C1 segment of cervical spinal cord (tissue), 14 donors: ENCODE results near the gene PDHX.
A peak's percentile ranks its signal among the peaks of the same experiment; 100 is the strongest.
"Not testable (repeated sequence)": the region's sequence is repeated elsewhere in the genome, so short reads cannot be mapped to it uniquely, and the experiment has no call there.

Experiments
- DNase-seq, 14 donors: peaks; one replicate each; lab custom pipeline; 2025; lab: John Stamatoyannopoulos, UW

Gene PDHX

GRCh38 chr11:34910817-34911216 is 5.6 kb upstream of the PDHX start:
- DNase-seq, result no peak

- DNase-seq, result no peak
These were observed 4.7 kb upstream of the PDHX start for GRCh38 chr11:34911676-34912075.

GRCh38 chr11:34913556-34913955 is 2.9 kb upstream of the PDHX start:
- not testable (repeated sequence) for DNase-seq

GRCh38 chr11:34915136-34916014 is 1.0 kb upstream of the PDHX start:
- peak in 5 of 14 donors; percentile 37 to 73 (median 71) for DNase-seq

- DNase-seq, result peak in 1 of 14 donors; percentile 46
These were observed 689 bp downstream of the PDHX start for GRCh38 chr11:34916843-34917770.

GRCh38 chr11:34921156-34921555 is 4.7 kb downstream of the PDHX start:
- DNase-seq, result no peak

GRCh38 chr11:34924714-34925113 is 8.3 kb downstream of the PDHX start:
- DNase-seq, result no peak

- DNase-seq, result peak in 1 of 14 donors; percentile 34
These were observed 9.8 kb downstream of the PDHX start for GRCh38 chr11:34926101-34926830.

- DNase-seq, result no peak
These were observed 10.4 kb downstream of the PDHX start for GRCh38 chr11:34926831-34927132.

GRCh38 chr11:34928268-34928959 is 12.0 kb downstream of the PDHX start:
- no peak for DNase-seq

GRCh38 chr11:34928960-34929680 is 12.7 kb downstream of the PDHX start:
- no peak for DNase-seq

- DNase-seq, result no peak
These were observed 13.7 kb downstream of the PDHX start for GRCh38 chr11:34929794-34930763.

GRCh38 chr11:34936945-34937629 is 20.7 kb downstream of the PDHX start:
- DNase-seq, result no peak

- peak in 1 of 14 donors; percentile 16 for DNase-seq
These were observed 22.2 kb downstream of the PDHX start for GRCh38 chr11:34938611-34939010.

- DNase-seq, result no peak
These were observed 23.7 kb downstream of the PDHX start for GRCh38 chr11:34940026-34940677.

- peak in 1 of 14 donors; percentile 21 for DNase-seq
These were observed 25.3 kb downstream of the PDHX start for GRCh38 chr11:34941688-34942087.

GRCh38 chr11:34944692-34945091 is 28.3 kb downstream of the PDHX start:
- DNase-seq, result no peak

- DNase-seq, result no peak
These were observed 32.3 kb downstream of the PDHX start for GRCh38 chr11:34948696-34949095.
